Right ventricle myocardium superior (tissue), 1 donor: Measurements from ENCODE around the gene FBXW2. TPM values are rescaled to one million over a fixed set of nuclear protein-coding genes. Genes with fewer than 3 reads are reported as not detected.

Experiments used
- ATAC-seq: fragments of 200-7000 bp; cut with Tn5 transposase; one replicate; pipeline ENCODE4 v1.9.1; 2020; ENCODE audit warnings: mild to moderate bottlenecking; ENCODE audit not compliant: poor library complexity
- DNase-seq: peaks from one replicate; pipeline ENCODE4 v3.0.0-alpha.2; 2020
- intact Hi-C: fragments of 100-400 bp; cut with DNase I; formaldehyde crosslinking; loops from one replicate; pipeline ENCODE4 v1.11.2; 2022
- total RNA-seq: library from RNA; stranded (reverse); fragmentation: NEBNext Ultra II Directional; extraction: Animal tissue kit (Norgen Biotek cat#: 25700); gene quantifications from one replicate; pipeline ENCODE4 v1.2.1, GENCODE V29; 2021
- donor health status: DM: no; HTN: yes; CAD: no; lungs with severe emphysema.

Gene FBXW2
- total RNA-seq, 1 donor from 2014 or later = 39.7 TPM

GRCh38 chr9:120783602-120784047 lies 9.6 kb downstream of the FBXW2 start:
- no peak for ATAC-seq

DNA sequence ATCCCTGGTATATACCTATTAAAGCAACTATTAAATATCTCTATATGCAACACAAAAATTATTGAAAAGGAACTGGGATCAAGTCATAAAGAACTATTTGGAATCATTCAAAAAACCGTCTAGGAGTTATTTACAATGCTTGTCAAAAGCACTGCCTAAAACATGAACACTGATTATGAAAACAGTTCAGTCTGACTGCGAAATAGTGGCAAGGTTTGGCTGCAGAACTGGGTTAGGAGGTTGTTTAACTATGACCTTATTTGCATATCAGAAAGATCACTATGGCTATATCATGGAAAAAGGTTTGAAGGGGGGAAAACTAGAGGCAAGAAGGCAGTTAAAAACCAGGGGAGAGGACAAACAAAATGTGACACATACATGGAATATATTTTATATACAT lies 12.0 kb downstream of the FBXW2 start:
- ATAC-seq (no peak), DNase-seq (no peak)
- intact Hi-C loops = no loop called here

More at GRCh38 chr9:120783602-120784047, 9.6 kb downstream of the FBXW2 start:
- DNase-seq = no peak
- intact Hi-C loops = no loop called here

GRCh38 chr9:120780367-120780766 lies 12.8 kb downstream of the FBXW2 start:
- intact Hi-C loops = no loop called here
- no peak for ATAC-seq
- DNase-seq = no peak

- no peak for DNase-seq
- ATAC-seq = no peak
- intact Hi-C loops = no loop called here
These were observed 14.0 kb downstream of the FBXW2 start for GRCh38 chr9:120779227-120779626.

DNA sequence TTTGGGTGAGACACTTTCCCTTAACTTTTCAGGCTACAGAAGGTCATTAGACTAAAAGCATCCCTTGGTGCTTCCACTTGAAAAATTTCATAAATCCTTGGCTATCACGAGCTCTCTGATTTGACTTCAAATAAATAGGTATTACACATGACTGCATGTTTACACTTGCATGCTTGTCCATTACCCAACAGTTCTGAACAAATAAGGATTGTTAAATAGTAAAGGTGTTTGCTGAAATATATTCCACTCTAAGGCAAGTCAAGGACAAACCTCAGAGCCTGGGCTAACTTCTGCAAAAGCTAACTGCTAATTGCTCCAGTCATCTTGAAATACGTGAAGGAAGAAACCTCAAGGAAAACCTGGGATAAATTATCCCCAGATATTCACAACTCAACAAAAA lies 14.5 kb downstream of the FBXW2 start:
- DNase-seq = no peak
- no peak for ATAC-seq

GRCh38 chr9:120777229-120777628 lies 16.0 kb downstream of the FBXW2 start:
- ATAC-seq = no peak
- intact Hi-C loops = no loop called here

More for the DNA sequence above, 14.5 kb downstream of the FBXW2 start:
- intact Hi-C loops = no loop called here

GRCh38 chr9:120776788-120777187 lies 16.4 kb downstream of the FBXW2 start:
- no peak for ATAC-seq

More at GRCh38 chr9:120777229-120777628, 16.0 kb downstream of the FBXW2 start:
- no peak for DNase-seq

GRCh38 chr9:120775859-120776258 lies 17.4 kb downstream of the FBXW2 start:
- intact Hi-C loops = no loop called here
- no peak for DNase-seq

More at GRCh38 chr9:120776788-120777187, 16.4 kb downstream of the FBXW2 start:
- no peak for DNase-seq
- intact Hi-C loops = no loop called here

DNA sequence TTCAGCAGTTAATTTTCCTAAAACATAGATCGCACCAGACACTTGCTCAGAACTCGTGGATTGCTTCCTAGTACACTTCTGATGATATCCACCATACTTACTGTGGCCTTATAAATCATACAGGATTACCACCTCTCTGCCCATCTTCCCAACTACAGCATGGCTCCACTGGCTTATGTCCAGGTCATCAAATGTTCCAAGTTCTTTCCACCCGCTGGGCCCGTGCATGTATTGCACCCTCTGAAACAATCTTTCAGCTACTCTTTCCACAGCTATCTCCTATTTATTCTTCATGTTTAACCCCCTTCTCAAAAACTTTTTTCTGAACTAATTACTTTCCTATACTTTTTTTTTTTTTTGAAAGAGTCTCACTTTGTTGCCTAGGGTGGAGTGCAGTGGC lies 18.5 kb downstream of the FBXW2 start:
- intact Hi-C loops = no loop called here
- ATAC-seq = no peak

More at GRCh38 chr9:120775859-120776258, 17.4 kb downstream of the FBXW2 start:
- no peak for ATAC-seq

GRCh38 chr9:120773256-120773655 lies 20.0 kb downstream of the FBXW2 start:
- DNase-seq = no peak
- intact Hi-C loops = no loop called here
- ATAC-seq = no peak

More for the DNA sequence above, 18.5 kb downstream of the FBXW2 start:
- no peak for DNase-seq

- intact Hi-C loops = no loop called here
- ATAC-seq (no peak), DNase-seq (no peak)
These were observed 22.3 kb downstream of the FBXW2 start for GRCh38 chr9:120770931-120771330.

GRCh38 chr9:120768886-120769285 lies 24.3 kb downstream of the FBXW2 start:
- DNase-seq (no peak), ATAC-seq (no peak)
- intact Hi-C loops = no loop called here

DNA sequence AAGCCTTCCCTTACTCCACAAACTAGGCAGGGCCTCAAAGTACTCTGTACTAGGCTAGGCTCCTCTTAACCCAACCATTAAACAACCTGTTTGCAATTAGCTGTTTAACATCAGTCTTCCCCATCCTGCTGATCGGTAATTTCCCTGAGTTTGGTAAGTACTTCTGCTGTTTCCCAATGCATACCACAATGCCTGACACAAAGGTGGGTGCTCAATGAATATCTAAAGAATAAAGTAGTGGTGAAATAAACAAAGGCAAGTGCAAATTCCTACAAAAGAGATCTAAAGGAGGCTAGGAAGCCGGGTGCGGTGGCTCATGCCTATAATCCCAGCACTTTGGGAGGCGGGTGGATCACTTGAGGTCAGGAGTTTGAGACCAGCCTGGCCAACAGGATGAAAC lies 25.0 kb downstream of the FBXW2 start:
- intact Hi-C loops = no loop called here
- no peak for ATAC-seq
- no peak for DNase-seq

GRCh38 chr9:120767451-120767850 lies 25.8 kb downstream of the FBXW2 start:
- no peak for ATAC-seq
- intact Hi-C loops = no loop called here
- DNase-seq = no peak

- DNase-seq (no peak), ATAC-seq (no peak)
- intact Hi-C loops = no loop called here
These were observed 27.2 kb downstream of the FBXW2 start for GRCh38 chr9:120765910-120766425.

GRCh38 chr9:120764476-120764875 lies 28.7 kb downstream of the FBXW2 start:
- no peak for DNase-seq
- intact Hi-C loops = no loop called here
- peak; percentile 64 for ATAC-seq

DNA sequence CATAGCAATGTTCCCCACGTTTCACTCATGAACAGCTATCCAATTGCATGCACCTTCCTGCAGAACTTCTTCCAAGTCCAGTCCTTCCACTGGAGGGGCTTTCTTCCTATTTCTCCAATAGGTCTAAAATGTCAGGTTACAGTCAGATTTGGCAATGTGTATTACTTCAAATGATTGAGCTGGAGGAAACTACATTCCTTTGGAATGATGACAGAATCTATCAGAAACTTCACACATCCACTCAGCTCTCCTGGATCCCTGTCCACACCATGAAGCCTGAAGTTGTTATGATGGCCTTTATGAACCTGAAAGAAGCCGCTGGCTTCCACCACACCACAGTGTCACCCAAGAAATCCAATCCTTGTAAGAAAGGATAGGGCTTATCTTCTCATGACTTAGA lies 32.2 kb downstream of the FBXW2 start:
- ATAC-seq = no peak
- DNase-seq = no peak
- intact Hi-C loops = no loop called here

- ATAC-seq = no peak
- DNase-seq = no peak
- intact Hi-C loops = loop anchor here (5.0 kb wide), 2 partner anchors 177 to 302 kb away; no protein-coding TSS in a partner anchor
These were observed 33.3 kb downstream of the FBXW2 start for GRCh38 chr9:120759755-120760400.

DNA sequence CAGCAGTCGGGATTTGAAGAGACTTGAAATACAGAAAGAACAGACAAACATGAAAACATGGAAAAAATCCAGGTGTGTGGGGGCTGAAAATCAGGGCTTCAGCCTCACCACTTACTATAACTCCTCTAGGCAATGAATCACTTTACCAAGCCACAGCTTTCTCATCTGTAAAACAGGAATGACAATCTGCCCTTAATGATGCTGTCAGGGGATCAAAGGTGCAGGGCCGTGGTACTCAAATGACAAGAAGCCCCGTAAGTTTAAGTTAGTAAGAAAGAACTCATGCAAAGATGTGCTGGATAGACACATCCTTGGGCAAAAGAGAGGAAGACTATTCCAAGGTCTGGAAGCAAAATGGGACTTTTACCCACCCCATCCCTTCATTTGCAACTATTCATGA lies 34.7 kb downstream of the FBXW2 start:
- DNase-seq (no peak), ATAC-seq (no peak)
- intact Hi-C loops = loop anchor here (5.0 kb wide), 2 partner anchors 179 to 304 kb away; no protein-coding TSS in a partner anchor
